ENCODE data around the gene ATG4C.

GRCh38 chr1:62876535-62876934 lies 92.6 kb downstream of the ATG4C start:
- TF ChIP-seq CTCF (IDR thresholded peaks at IDR 0.05) (no peak), POLR2A (IDR thresholded peaks at IDR 0.05) (no peak)
